LNCAP (cell line): ENCODE data around the gene CDH10.

Source experiments
- CTCF ChIP-seq: fragments of 450-650 bp; IDR thresholded peaks from 2 replicates; pipeline ENCODE4 v1.5.1; 2017; ENCODE audit warnings: mild to moderate bottlenecking

The CDH10 gene

GRCh38 chr5:24644761-24645160 lies at the start of gene CDH10:
TSS of gene CDH10 (minus strand) at chr5:24644978. CDS start at chr5:24593490, 51,488 bp downstream.
- no peak for TF ChIP-seq CTCF

GRCh38 chr5:24693609-24694008 lies 48.8 kb upstream of the CDH10 start:
- TF ChIP-seq CTCF, result no peak

- no peak for TF ChIP-seq CTCF
Observed at GRCh38 chr5:24691074-24691473, 46.3 kb upstream of the CDH10 start.

GRCh38 chr5:24681106-24681505 lies 36.3 kb upstream of the CDH10 start:
- TF ChIP-seq CTCF, result no peak

GRCh38 chr5:24668050-24668449 lies 23.3 kb upstream of the CDH10 start:
- no peak for TF ChIP-seq CTCF

- no peak for TF ChIP-seq CTCF
Observed at GRCh38 chr5:24649531-24649930, 4.8 kb upstream of the CDH10 start.

- no peak for TF ChIP-seq CTCF
Observed at GRCh38 chr5:24646915-24647314, 2.1 kb upstream of the CDH10 start.

- TF ChIP-seq CTCF, result no peak
Observed at GRCh38 chr5:24645483-24645882, 705 bp upstream of the CDH10 start.
